HuH-7 (cell line): ENCODE measurements around the gene ZNF407.

Experiments used
- DNase-seq: peaks from one replicate; pipeline ENCODE4 v3.0.0; 2011; ENCODE audit warnings: low spot score

Gene ZNF407

GRCh38 chr18:74626049-74626874, 28.6 kb downstream of the ZNF407 start:
- no peak for DNase-seq

DNA sequence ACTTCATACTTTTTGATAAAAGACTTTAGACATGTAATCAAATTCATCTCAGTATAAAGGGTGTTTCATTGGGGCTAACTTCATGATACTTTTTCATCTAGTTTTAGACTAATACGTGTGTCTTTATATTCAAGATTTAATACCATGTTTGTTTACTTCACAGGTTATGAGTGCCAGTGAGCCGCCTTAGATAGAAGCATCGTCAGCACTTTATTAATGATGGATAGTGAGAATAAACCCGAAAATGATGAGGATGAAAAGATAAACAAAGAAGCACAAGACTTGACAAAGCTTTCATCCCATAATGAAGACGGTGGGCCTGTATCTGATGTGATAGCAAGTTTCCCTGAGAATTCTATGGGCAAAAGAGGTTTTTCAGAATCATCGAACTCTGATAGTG, 33.1 kb downstream of the ZNF407 start:
- no peak for DNase-seq

DNA sequence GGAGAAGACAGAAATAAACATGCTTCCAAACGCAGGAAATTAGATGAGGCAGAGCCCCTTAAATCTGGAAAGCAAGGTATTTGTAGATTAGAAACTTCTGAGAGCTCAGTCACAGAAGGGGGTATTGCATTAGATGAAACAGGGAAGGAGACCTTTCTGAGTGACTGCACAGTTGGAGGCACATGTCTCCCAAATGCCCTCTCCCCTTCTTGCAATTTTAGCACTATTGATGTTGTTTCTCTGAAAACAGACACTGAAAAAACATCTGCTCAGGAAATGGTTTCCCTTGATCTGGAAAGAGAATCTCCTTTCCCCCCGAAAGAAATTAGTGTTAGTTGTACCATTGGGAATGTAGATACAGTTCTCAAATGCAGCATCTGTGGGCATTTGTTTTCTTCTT, 33.5 kb downstream of the ZNF407 start:
- no peak for DNase-seq

DNA sequence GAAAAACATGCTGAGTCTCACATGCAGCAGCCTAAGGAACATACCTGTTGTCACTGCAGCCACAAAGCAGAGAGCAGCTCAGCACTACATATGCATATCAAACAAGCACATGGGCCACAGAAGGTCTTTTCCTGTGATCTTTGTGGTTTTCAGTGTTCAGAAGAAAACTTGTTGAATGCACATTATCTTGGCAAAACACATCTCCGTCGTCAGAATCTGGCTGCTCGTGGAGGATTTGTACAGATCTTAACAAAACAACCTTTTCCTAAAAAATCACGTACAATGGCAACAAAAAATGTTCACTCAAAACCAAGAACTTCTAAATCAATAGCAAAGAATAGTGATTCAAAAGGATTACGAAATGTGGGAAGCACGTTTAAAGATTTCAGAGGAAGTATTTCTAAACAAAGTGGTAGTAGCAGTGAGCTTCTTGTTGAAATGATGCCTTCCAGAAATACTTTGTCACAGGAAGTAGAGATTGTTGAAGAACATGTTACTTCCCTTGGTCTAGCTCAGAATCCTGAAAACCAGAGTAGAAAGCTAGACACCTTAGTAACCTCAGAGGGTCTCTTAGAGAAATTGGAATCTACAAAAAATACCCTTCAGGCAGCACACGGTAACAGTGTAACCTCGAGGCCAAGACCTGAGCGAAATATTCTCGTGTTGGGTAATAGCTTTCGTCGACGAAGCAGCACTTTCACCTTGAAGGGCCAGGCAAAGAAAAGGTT, 34.1 kb downstream of the ZNF407 start:
- no peak for DNase-seq

DNA sequence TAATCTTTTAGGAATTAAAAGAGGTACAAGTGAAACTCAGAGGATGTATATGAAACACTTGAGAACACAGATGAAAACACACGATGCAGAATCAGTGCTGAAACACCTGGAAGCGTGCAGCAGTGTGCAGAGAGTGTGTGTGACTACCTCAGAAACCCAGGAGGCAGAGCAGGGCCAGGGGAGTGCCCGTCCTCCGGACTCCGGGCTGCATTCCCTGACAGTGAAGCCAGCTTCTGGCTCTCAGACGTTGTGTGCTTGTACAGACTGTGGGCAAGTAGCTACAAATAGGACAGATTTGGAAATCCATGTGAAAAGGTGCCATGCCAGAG, 34.6 kb downstream of the ZNF407 start:
- no peak for DNase-seq

- DNase-seq: no peak
Measured at GRCh38 chr18:74632856-74633255, 35.2 kb downstream of the ZNF407 start.

DNA sequence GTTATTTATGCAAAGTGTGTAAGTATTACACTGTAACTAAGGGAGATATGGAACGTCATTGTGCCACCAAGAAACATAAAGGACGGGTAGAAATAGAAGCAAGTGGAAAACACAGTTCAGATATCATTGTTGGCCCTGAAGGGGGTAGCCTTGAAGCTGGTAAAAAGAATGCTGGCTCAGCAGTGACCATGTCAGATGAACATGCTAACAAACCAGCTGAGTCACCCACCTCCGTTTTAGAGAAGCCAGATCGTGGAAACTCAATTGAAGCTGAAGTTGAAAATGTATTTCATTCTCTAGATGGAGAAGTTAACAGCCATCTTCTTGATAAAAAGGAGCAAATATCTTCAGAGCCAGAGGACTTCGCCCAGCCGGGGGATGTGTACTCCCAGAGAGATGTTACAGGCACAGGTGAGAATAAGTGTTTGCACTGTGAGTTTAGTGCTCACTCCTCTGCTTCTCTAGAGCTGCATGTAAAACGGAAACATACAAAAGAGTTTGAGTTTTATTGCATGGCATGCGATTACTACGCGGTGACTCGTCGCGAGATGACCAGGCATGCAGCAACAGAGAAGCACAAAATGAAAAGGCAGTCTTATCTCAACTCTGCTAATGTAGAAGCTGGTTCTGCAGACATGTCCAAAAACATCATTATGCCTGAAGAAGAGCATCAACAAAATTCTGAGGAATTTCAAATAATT, 36.1 kb downstream of the ZNF407 start:
- no peak for DNase-seq

- DNase-seq: no peak
Measured at GRCh38 chr18:74635224-74635975, 37.7 kb downstream of the ZNF407 start.

DNA sequence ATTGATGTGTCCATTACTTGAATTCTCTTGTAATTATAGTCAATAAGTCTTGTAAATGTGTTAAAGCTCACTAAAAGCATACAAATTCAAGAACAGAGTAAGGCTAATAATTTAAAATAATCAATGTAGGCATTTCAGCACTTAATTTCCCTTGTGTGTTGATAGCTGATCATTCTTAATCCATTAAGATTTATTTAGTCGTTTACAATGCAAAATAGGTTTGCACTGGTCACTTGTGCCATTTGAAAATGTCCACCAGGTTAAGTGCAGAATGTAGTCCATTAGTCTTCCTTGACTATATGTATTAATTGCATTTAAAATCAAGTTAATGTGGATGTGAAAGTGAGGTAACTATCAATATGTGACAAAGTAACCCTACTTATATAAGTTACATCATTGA, 39.4 kb downstream of the ZNF407 start:
- DNase-seq: no peak

DNA sequence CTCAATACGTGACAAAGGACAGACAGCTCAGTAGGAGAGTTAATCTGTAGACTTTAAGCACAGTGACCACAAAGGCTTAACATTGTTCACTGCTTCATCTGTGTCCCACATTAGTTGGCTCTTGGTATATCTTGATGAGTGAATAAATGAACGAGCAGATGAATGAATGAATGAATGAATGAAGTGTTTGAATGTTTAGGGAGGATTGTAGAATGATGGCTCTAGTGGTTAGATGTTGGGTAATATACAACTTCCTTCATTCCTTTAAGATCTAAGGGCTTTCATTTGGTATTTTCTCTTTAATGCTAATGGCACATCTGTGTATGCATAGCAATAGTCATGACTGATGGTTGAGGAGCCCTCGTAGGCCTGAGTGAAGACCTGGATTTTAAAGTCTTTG, 40.5 kb downstream of the ZNF407 start:
- DNase-seq: no peak

GRCh38 chr18:74644713-74645112, 47.0 kb downstream of the ZNF407 start:
- no peak for DNase-seq

DNA sequence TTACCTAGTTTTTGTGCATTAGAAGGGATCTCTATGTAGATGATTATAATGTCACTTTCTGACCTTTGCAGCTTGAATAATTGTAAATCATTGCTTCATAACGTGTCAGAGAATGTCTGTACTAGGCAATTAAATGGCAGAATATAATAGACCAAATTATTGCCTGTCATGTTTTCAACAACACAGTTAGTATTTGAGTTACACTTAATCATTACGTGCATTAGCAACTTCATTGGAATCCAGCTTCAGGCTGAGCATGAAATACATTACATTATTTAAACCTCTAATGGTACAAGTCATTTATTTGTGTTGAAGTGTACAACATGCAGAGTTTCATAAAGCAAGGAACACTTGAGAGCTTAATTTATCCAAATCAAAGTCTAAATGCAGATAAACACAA, 48.0 kb downstream of the ZNF407 start:
- no peak for DNase-seq

DNA sequence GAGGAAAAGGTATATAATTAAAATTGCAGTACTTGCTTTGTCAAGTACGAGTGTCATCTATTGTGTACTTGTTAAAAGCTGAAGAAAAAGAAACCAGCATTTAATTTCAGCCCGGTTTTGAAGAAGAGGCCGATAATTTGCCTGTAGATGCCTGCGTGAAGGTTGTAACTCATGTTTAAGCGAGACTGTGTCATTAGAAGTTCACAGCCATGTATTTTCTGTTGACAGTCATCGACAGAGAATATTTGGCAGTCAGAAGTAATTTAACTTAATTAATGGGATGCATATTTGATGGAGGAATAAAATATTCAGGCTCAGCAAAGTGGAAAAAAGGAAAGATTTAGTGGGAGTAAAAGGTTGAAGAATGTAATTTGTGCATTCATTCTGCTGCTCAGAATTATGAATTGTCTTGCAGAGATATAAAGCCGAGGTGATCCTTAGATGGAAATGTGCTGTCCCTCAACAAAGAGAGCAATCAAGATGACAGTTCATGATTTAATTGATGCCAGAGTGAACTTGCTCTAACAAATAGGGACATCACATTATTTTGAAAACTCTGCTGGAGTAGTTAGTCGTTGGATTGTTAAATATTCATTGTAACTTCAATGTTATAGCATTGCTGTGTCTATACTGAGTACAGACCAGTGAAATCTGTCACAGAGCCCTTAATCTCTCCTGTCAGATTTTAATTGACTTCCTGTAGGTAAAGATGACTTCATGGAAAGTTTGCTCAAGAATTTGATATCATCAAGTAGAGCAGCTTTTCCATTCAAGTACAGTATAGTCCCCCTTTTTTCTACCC, 53.9 kb downstream of the ZNF407 start:
- DNase-seq: no peak

DNA sequence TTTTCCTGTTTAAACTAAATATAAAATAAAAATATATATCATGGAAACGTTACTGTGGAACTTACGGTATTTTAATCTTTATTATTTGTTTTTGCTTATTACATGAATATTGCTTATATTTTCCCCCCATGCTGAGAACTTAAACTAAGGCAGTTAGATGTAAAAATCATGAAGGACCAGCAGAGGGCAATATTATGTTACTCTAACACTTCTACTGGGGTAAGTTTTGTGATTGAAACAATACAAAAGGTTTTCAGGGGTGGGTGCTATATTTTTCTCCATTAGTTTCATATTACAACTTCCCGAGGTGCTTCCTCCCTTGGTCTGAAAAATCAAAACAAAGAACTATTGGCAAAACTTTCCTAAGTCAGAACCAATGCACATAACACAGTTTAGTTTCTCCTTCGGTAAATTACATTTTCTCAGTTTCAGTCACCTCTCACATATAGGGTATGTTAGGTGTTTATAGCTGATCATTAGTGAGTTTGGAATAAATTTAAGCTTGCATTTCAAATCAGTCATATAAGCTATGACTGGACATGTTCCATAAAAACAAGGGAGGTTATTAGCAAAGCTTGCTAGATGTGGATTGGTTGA, 54.8 kb downstream of the ZNF407 start:
- peak; percentile 7 for DNase-seq

DNA sequence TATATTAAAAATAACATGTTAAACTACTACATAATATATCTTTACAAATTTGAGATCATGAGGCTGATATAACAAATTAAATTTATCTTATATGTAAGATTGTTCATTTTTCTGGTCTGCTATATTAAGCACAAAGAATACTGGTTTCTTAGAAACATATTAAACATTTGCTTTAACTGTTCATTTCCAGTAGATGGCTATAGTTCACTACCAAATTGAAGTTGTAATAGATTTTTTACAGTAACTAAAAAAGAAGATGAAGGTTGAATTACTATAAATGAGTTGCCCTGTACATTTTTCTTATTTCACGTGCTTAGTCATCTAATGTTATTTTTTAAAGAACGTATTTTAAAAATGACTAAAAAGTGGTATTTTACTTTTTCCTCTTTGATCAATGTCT, 57.0 kb downstream of the ZNF407 start:
- no peak for DNase-seq

DNA sequence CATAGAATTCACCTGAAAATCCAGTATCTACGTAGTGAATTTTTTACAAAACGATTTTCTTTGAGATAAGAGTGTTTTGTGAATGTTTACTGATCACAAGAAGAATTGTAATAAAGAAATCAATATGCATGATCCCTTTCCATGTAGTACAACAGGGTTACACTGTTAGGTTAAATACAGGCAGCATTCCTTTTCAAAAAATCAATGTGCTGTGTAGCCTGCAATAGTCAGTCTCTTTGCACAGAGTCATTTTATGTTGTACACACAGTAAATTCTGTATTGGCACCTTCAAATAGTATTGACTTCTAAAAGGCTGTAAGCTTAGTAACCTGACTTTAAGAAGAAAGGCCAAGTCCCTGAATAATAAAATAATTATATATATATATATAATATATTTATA, 63.3 kb downstream of the ZNF407 start:
- DNase-seq: peak; percentile 6

- DNase-seq: no peak
Measured at GRCh38 chr18:74661691-74662090, 64.0 kb downstream of the ZNF407 start.

DNA sequence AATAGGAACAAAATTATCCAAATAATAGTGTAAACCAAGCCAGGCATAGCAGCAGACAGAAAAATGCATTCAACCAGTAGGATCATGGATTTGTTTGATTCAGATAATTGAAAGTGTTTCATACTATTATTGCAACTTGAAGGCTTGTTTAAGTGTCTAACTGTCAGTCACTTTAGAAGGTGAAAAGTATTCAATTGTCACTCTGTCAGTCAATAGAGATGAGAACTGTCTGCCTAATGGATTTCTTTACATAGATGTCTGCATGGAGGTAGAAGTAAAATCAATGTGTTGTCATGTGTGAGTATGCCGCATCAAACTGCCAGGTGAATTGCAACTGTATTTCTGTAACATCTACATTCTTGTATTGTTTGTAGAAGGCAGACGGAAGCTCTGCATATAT, 65.0 kb downstream of the ZNF407 start:
- no peak for DNase-seq

DNA sequence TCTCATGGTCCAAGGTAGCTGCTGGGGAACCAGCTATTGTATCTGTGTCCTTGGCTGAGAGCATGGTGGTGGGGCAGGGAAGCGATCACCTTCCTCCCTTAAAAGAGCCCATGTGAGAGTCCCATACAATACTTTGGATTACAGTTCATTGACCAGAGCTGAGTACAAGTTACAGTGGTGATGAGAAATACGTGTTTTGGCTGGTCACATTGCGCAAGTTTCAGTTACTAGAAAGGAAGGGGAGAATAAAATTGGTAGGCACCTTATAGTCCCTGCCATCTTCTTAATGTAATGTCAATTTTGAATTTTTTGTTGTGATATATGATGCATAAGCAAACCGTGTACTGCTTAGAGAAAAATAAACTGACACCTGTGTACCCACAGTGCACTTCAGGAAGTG, 67.7 kb downstream of the ZNF407 start:
- DNase-seq: no peak

- no peak for DNase-seq
Measured at GRCh38 chr18:74665905-74666304, 68.2 kb downstream of the ZNF407 start.

GRCh38 chr18:74669136-74669798, 71.6 kb downstream of the ZNF407 start:
- DNase-seq: peak; percentile 7
